LNCAP (cell line): ENCODE results near the gene DAGLA.

Experiments used
- TF ChIP-seq, protein P1 (sequence below): fragments of 450-650 bp; IDR thresholded peaks from 2 replicates; pipeline ENCODE4 v1.5.1; 2017; ENCODE audit warnings: mild to moderate bottlenecking

The DAGLA gene

DNA sequence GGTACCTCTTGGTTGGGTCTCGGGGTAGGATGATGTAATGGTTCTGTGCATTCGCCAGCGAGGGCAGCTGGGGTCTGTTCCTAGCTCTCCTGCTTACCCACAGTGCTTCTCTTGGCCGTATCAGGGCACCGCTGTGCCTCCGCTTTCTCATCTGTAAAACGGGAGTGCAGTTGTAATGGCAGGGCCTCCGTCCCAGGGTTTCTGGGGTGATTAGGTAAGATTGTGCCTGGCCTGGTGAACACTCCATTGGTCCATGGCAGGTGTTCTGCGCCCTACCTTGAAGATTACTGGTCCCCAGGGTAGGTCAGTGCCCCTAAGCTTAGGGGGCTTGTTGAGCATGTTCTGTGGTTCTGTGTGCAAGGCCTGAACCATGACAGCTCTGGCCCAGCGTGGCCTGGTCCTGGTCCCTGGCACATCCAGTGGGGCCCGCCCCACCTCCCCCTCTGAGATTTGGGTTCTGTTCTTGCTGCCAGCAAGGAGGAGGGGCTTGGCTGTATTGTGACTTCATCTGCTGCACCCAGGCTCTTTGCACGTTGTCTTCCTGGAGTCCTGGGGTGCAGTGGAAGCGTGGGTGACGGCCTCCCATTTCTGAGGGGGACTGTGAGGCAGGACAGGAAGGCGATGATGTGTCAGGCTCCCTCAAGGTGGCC, 77.1 kb downstream of the DAGLA start:
- TF ChIP-seq, protein P1, sequence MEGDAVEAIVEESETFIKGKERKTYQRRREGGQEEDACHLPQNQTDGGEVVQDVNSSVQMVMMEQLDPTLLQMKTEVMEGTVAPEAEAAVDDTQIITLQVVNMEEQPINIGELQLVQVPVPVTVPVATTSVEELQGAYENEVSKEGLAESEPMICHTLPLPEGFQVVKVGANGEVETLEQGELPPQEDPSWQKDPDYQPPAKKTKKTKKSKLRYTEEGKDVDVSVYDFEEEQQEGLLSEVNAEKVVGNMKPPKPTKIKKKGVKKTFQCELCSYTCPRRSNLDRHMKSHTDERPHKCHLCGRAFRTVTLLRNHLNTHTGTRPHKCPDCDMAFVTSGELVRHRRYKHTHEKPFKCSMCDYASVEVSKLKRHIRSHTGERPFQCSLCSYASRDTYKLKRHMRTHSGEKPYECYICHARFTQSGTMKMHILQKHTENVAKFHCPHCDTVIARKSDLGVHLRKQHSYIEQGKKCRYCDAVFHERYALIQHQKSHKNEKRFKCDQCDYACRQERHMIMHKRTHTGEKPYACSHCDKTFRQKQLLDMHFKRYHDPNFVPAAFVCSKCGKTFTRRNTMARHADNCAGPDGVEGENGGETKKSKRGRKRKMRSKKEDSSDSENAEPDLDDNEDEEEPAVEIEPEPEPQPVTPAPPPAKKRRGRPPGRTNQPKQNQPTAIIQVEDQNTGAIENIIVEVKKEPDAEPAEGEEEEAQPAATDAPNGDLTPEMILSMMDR = no peak

DNA sequence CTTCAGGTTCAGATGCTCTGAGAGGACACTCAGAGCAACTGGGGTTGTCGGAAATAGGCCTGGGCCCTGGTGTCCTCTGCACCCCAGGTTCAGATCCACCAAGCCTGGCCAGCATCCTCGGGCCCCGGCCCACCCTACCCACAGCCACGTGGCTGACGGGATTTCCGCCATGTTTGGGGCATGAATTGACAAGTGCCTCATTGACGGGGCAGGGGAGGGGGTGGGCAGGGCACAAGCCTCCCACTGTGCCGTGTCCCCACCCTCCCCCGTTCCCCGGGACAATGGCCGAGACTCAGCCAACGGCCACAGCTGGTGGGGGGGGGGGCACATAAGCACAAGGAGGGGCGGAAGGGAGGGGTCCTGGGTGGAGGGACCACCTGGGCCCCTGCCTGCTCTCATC, 80.8 kb downstream of the DAGLA start:
- TF ChIP-seq, protein P1 = no peak

DNA sequence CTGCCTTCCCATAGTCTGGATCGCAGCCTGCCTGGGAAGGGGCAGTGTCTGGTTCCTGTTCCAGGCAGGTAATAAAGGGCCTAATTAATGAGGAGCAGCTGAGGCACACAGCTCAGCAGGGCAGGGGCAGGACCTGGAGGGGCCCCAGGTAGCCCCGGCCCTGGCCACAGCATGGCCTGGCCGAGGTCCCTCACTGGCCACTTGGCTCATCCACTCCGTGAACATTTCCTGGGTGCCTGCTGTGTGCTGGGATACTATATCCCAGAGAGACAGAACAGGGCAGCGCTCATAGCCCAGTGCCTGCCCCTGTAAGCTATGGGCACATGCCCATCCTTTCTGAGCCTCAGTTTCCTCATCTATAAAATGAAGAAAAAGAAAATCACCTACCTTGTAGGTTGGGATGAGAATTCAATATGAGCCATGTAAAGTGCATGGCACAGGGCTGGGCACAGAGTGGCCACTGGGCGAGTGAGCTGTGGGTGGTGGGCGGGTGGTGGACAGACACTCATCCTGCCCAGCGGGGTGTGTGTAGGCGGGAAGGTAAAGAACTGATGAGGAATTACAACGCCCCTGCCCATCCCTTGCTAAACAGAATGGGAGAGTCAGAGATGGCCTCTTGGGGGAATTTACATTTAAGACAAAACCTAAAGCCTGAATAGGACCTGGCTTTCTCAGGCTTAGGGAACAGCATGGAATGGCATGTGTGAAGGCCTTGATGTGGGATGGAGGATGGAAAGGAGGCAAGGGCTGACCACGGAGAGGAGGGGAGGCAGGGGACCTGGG, 81.4 kb downstream of the DAGLA start:
- TF ChIP-seq, protein P1 = no peak

DNA sequence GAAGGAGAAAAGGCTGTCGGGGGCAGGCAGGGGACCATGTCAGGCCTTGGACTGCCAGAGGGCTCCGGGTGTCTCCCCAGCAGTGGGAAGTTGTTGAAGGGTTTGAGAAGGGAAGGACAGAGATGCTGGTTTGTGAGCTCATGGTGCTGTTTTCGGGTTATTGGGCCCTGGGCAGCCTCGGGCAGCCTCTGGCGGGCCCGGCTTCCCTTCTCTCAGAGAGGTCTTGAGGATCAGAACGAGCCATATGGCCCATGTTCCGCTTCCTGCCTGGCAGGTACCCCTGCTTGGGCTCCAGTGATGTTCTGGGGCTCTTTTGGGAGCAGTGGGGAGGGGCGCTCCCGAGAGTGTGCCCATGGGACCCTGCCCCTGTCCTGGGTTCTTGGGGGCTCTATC, 82.0 kb downstream of the DAGLA start:
- TF ChIP-seq, protein P1 = no peak

DNA sequence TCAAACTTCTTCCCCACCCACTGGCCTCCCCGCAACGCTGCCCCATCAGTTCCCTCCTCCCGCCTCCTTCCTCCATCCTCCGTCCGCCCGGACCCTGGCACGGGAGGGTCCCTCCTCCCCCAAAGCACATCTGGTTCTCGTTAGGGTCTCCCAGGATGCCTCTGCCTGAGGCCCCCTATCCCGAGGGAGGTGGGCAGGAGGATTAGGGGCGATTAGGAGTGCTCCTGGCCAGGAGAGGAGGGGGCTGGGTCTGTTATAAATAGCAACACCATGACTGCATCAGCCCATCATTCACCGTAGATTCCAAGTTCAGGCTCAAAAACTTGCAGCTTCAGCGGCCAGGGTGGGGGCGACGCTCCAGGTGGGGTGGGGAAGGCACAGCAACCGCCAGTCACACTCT, 82.6 kb downstream of the DAGLA start:
- TF ChIP-seq, protein P1 = no peak

GRCh38 chr11:61763930-61764605, 83.9 kb downstream of the DAGLA start:
- TF ChIP-seq, protein P1 = no peak

DNA sequence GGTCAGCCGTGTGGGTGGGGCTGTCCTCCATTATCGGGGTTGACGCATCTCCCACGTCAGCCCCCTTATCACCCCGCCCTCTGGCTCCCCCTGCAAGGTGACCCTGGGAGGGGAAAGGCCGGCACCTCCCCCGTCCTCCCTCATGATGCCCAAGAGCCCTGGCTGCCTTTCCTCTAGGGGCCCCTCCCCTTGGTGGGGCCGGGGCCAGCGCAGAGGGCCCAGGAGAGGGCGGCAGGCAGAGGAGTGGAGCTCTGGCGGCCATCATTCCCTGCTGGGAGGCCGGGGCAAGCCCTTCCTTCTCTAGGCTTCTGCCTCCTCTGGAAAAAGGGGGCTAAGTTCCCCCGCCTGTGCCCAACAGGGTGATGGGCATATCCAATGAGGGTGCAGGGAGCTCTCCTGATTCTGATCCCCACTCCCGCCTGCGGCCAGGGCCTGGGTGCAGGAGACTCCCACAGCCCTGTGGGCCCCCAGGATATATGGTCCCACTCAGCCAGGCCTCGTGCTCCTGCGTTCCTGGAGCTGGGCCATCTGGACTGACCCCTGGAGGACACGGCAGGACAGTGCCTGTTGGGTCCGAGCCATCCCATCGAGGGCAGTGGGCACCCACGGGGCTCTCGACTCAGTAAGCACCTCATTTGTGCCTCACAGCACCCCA, 84.5 kb downstream of the DAGLA start:
- TF ChIP-seq, protein P1 = no peak
